Activated CD8-positive, alpha-beta T cell treated with anti-CD3 and anti-CD28 coated beads for 36 hours (primary cell): ENCODE results near the gene KCNMA1. TPM values are rescaled to one million over a fixed set of nuclear protein-coding genes. Genes with fewer than 3 reads are reported as not detected.

Experiments
- ATAC-seq: fragments of 200-7000 bp; cut with Tn5 transposase; one replicate; pipeline ENCODE4 v1.10.0; 2021; ENCODE audit warnings: mild to moderate bottlenecking, moderate library complexity
- CTCF ChIA-PET: fragments of 350-600 bp; sonication (Branson Sonifier 250); formaldehyde crosslinking; loops from one replicate; lab custom pipeline; 2021; ENCODE audit warnings: antibody characterized with exemption; lab: Charles Lee
- POLR2A ChIA-PET: fragments of 350-600 bp; sonication (Branson Sonifier 250); formaldehyde crosslinking; loops from one replicate; lab custom pipeline; 2021; ENCODE audit warnings: antibody characterized with exemption; lab: Charles Lee
- DNase-seq: peaks from one replicate; pipeline ENCODE4 v3.0.0-alpha.2; 2020
- H3K27ac Mint-ChIP-seq: one replicate; pipeline ENCODE4 v1.8.0; 2021; ENCODE audit warnings: mild to moderate bottlenecking, mixed read lengths
- H3K27me3 Mint-ChIP-seq: one replicate; pipeline ENCODE4 v1.8.0; 2021; ENCODE audit warnings: mixed read lengths
- H3K36me3 Mint-ChIP-seq: one replicate; pipeline ENCODE4 v1.8.0; 2021; ENCODE audit warnings: low read depth, mixed read lengths
- H3K4me1 Mint-ChIP-seq: one replicate; pipeline ENCODE4 v1.8.0; 2021; ENCODE audit warnings: low read depth, mixed read lengths
- H3K4me3 Mint-ChIP-seq: one replicate; pipeline ENCODE4 v1.8.0; 2021; ENCODE audit warnings: mild to moderate bottlenecking, moderate library complexity, mixed read lengths
- H3K9me3 Mint-ChIP-seq: one replicate; pipeline ENCODE4 v1.8.0; 2021; ENCODE audit warnings: mixed read lengths
- CTCF ChIP-seq: fragments of 200-600 bp; IDR thresholded peaks from one replicate; pipeline ENCODE4 v1.8.0; 2022; ENCODE audit warnings: antibody characterized with exemption, mild to moderate bottlenecking
- intact Hi-C: fragments of 100-400 bp; cut with micrococcal nuclease; formaldehyde crosslinking; loops from one replicate; pipeline ENCODE4 v1.10.0; 2022
- total RNA-seq, 2 experiments: library from RNA; stranded (reverse); gene quantifications; one replicate each; pipeline ENCODE4 v1.2.3, GENCODE V29; 2021

KCNMA1 gene
- total RNA-seq, 2 experiments from 2014 or later, result 0.18 TPM; not detected in 1

GRCh38 chr10:77635402-77636227, 2.0 kb downstream of the KCNMA1 start:
- ATAC-seq (no peak), DNase-seq (no peak)
- no peak for TF ChIP-seq CTCF
- Mint-ChIP-seq H3K36me3 (no peaks in the 10 kb centered on the region), H3K4me1 (peaks cover 6% of the 10 kb centered on the region), H3K9me3 (no peaks in the 10 kb centered on the region), H3K27me3 (peaks cover 59% of the 10 kb centered on the region), H3K4me3 (no peak overlapping the region), H3K27ac (no peak overlapping the region)
- POLR2A ChIA-PET, result no interaction called here
- intact Hi-C loops, result no loop called here
- CTCF ChIA-PET, result interaction anchor here (1.0 to 2.9 kb wide), 3 partner anchors 8 to 470 kb away, joined by 3 to 15 read pairs (median 8); no protein-coding TSS in a partner anchor

GRCh38 chr10:77634939-77635338, 2.7 kb downstream of the KCNMA1 start:
- ATAC-seq, result no peak
- H3K4me3 Mint-ChIP-seq, result no peak overlapping the region
- H3K27ac Mint-ChIP-seq, result no peak overlapping the region
- ChIA-PET POLR2A (no interaction called here), CTCF (interaction anchor here (1.0 to 2.9 kb wide), 5 partner anchors 9 to 469 kb away, joined by 3 to 15 read pairs (median 5); no protein-coding TSS in a partner anchor)
- peaks cover 53% of the 10 kb centered on the region for H3K27me3 Mint-ChIP-seq
- H3K9me3 Mint-ChIP-seq, result no peaks in the 10 kb centered on the region
- intact Hi-C loops, result no loop called here
- TF ChIP-seq CTCF, result no peak
- H3K36me3 Mint-ChIP-seq, result no peaks in the 10 kb centered on the region
- no peak for DNase-seq
- H3K4me1 Mint-ChIP-seq, result peaks cover 6% of the 10 kb centered on the region

DNA sequence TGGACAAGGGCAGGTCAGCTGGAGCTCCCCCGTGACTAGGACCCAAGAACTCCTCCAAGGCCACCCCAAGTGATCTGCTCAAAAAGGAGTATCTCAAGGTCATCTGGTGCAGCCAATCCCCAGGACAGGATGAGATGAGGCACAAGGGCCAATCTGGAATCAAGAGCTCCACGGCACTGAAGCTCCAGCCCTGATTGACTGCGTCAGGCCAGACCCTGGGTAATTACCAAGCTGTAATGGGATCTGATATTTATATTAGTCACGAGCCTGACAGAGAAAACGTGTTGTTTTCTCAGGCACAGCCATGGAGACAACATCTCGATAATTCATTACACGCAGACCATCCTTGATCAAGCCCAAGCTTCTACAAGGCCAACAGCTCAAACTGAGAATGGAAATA, 4.2 kb downstream of the KCNMA1 start:
- Mint-ChIP-seq H3K36me3 (no peaks in the 10 kb centered on the region), H3K9me3 (no peaks in the 10 kb centered on the region), H3K27ac (no peak overlapping the region), H3K4me3 (no peak overlapping the region), H3K4me1 (peaks cover 6% of the 10 kb centered on the region), H3K27me3 (peaks cover 40% of the 10 kb centered on the region)
- ChIA-PET CTCF (interaction anchor here (1.3 to 2.9 kb wide), 3 partner anchors 10 to 459 kb away, joined by 3 to 15 read pairs (median 5); no protein-coding TSS in a partner anchor), POLR2A (no interaction called here)
- DNase-seq, result no peak
- TF ChIP-seq CTCF, result no peak
- no peak for ATAC-seq
- intact Hi-C loops, result no loop called here

GRCh38 chr10:77631241-77631640, 6.4 kb downstream of the KCNMA1 start:
- H3K4me1 Mint-ChIP-seq, result no peaks in the 10 kb centered on the region
- intact Hi-C loops, result no loop called here
- H3K27me3 Mint-ChIP-seq, result peaks cover 27% of the 10 kb centered on the region
- no peaks in the 10 kb centered on the region for H3K9me3 Mint-ChIP-seq
- no peaks in the 10 kb centered on the region for H3K36me3 Mint-ChIP-seq
- DNase-seq, result no peak
- no peak for TF ChIP-seq CTCF
- POLR2A ChIA-PET, result no interaction called here
- ATAC-seq, result no peak
- CTCF ChIA-PET, result interaction anchor here (2.0 kb wide), 1 partner anchor 81 kb away, joined by 4 read pairs; no protein-coding TSS in a partner anchor
- H3K27ac Mint-ChIP-seq, result no peak overlapping the region
- H3K4me3 Mint-ChIP-seq, result no peak overlapping the region

DNA sequence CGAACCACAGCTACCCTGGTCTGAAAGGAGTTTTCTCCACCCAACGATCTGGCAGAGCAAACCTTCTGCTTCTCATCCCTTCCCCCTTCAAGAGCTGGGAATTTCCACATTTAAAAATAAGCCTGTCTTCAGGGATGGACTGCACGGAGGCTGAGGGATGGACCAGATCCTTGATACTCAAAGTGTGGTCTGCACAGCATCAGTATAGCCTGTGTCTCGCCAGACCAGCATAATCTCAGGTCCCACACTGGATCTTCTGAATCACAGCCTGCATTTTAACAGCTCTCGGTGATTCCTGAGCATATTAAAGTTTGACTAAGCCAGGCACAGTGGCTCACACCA, 7.1 kb downstream of the KCNMA1 start:
- peaks cover 19% of the 10 kb centered on the region for H3K27me3 Mint-ChIP-seq
- intact Hi-C loops, result no loop called here
- DNase-seq (no peak), ATAC-seq (no peak)
- no peak overlapping the region for H3K27ac Mint-ChIP-seq
- ChIA-PET CTCF (interaction anchor here (1.3 kb wide), 1 partner anchor 465 kb away, joined by 4 read pairs; no protein-coding TSS in a partner anchor), POLR2A (no interaction called here)
- no peak overlapping the region for H3K4me3 Mint-ChIP-seq
- no peaks in the 10 kb centered on the region for H3K9me3 Mint-ChIP-seq
- no peak for TF ChIP-seq CTCF
- no peaks in the 10 kb centered on the region for H3K4me1 Mint-ChIP-seq
- H3K36me3 Mint-ChIP-seq, result no peaks in the 10 kb centered on the region
